ENCODE measurements around the gene TJP3. TPM values are rescaled to one million over a fixed set of nuclear protein-coding genes. Genes with fewer than 3 reads are reported as not detected.

Gene TJP3
- total and polyA plus RNA-seq, 3 donors from 2014 or later = 37.2 to 125 (median 81.1) TPM

- TF ChIP-seq CTCF (IDR thresholded peaks at IDR 0.05) (no peak), POLR2A (IDR thresholded peaks at IDR 0.05) (no peak)
- Histone ChIP-seq H3K4me1 (peaks cover 4% of the 10 kb centered on the region), H3K36me3 (ENCODE audit: low read depth, missing control alignments) (no peaks in the 10 kb centered on the region), H3K27me3 (no peaks in the 10 kb centered on the region), H3K9me3 (no peaks in the 10 kb centered on the region), H3K27ac (no peak overlapping the region), H3K4me3 (no peak overlapping the region)
- 66 to 71% methylated on average over 21 to 55 of the region's 55 CpGs for WGBS, 2 donors
- DNase-seq = no peak
- intact Hi-C loops (cut with DNase I; ENCODE audit: low total_unique reads) = no loop called here
These were observed 20.1 kb upstream of the TJP3 start for GRCh38 chr19:3687774-3688706.

- WGBS, 2 donors = 89 to 94% methylated on average over 31 of the region's 31 CpGs
- no peak for TF ChIP-seq CTCF (IDR thresholded peaks at IDR 0.05)
- no peak for TF ChIP-seq POLR2A (IDR thresholded peaks at IDR 0.05)
- Histone ChIP-seq H3K9me3 (no peaks in the 10 kb centered on the region), H3K36me3 (ENCODE audit: low read depth, missing control alignments) (no peaks in the 10 kb centered on the region), H3K4me1 (peaks cover 3% of the 10 kb centered on the region), H3K4me3 (no peak overlapping the region), H3K27me3 (no peaks in the 10 kb centered on the region), H3K27ac (no peak overlapping the region)
- DNase-seq = no peak
- intact Hi-C loops (cut with DNase I; ENCODE audit: low total_unique reads) = no loop called here
These were observed 17.4 kb upstream of the TJP3 start for GRCh38 chr19:3690551-3691371.

- Histone ChIP-seq H3K27ac (no peak overlapping the region), H3K9me3 (no peaks in the 10 kb centered on the region), H3K36me3 (ENCODE audit: low read depth, missing control alignments) (no peaks in the 10 kb centered on the region), H3K4me3 (no peak overlapping the region), H3K4me1 (peaks cover 3% of the 10 kb centered on the region), H3K27me3 (no peaks in the 10 kb centered on the region)
- DNase-seq = no peak
- intact Hi-C loops (cut with DNase I; ENCODE audit: low total_unique reads) = no loop called here
- 88 to 93% methylated on average over 9 to 16 of the region's 16 CpGs for WGBS, 2 donors
- no peak for TF ChIP-seq POLR2A (IDR thresholded peaks at IDR 0.05)
- TF ChIP-seq CTCF (IDR thresholded peaks at IDR 0.05) = no peak
These were observed 16.8 kb upstream of the TJP3 start for GRCh38 chr19:3691372-3691716.

GRCh38 chr19:3691726-3692125, 16.5 kb upstream of the TJP3 start:
- Histone ChIP-seq H3K36me3 (ENCODE audit: low read depth, missing control alignments) (no peaks in the 10 kb centered on the region), H3K4me3 (no peak overlapping the region), H3K27ac (no peak overlapping the region), H3K27me3 (no peaks in the 10 kb centered on the region), H3K4me1 (peaks cover 3% of the 10 kb centered on the region), H3K9me3 (no peaks in the 10 kb centered on the region)
- TF ChIP-seq CTCF (IDR thresholded peaks at IDR 0.05) (no peak), POLR2A (IDR thresholded peaks at IDR 0.05) (no peak)
- DNase-seq = no peak
- intact Hi-C loops (cut with DNase I; ENCODE audit: low total_unique reads) = no loop called here
- WGBS, 2 donors = 93 to 96% methylated on average over 11 to 18 of the region's 18 CpGs
